ENCODE measurements around the gene NRBP1. TPM values are rescaled to one million over a fixed set of nuclear protein-coding genes. Genes with fewer than 3 reads are reported as not detected.

Gene NRBP1
- total RNA-seq, 2 donors from 2014 or later, result 141 to 153 TPM

GRCh38 chr2:27489498-27490397, 61.3 kb downstream of the NRBP1 start, which contains the start of gene IFT172:
Gene IFT172 (minus strand): TSS chr2:27489743. CDS start chr2:27489653, 90 bp downstream.
- Histone ChIP-seq H3K4me3 (ENCODE audit: low read length) (peak within 1 kb of the TSS; percentile 86), H3K9me3 (ENCODE audit: control insufficient read depth, low read length) (no peaks in the 10 kb centered on the region), H3K27me3 (ENCODE audit: control insufficient read depth, insufficient read depth, low read length, poor library complexity, severe bottlenecking) (peaks cover 15% of the 10 kb centered on the region), H3K9ac (ENCODE audit: extremely low read depth, low read length, poor library complexity, severe bottlenecking) (peak within 1 kb of the TSS; percentile 85), H3K4me1 (ENCODE audit: control insufficient read depth, insufficient read depth, low read length) (peaks cover 3% of the 10 kb centered on the region), H3K36me3 (ENCODE audit: control insufficient read depth, insufficient read depth, low read length) (no peaks in the 10 kb centered on the region), H3K27ac (ENCODE audit: low read depth, low read length) (peak within 1 kb of the TSS; percentile 2)
- peak within 1 kb of the TSS; percentile 94 for H3K27ac Mint-ChIP-seq
- TF ChIP-seq CTCF (conservative IDR thresholded peaks at IDR 0.05), result no peak
- H3K4me1 Mint-ChIP-seq, result peaks cover 5% of the 10 kb centered on the region
- peak; percentile 99 for DNase-seq
- WGBS, 2 experiments (ENCODE audit: insufficient coverage in 1 of 2, insufficient read length in 1 of 2), result 7 to 11% methylated on average over 31 to 43 of the region's 43 CpGs
- H3K36me3 Mint-ChIP-seq (ENCODE audit: low read depth), result peaks cover 9% of the 10 kb centered on the region
- H3K27me3 Mint-ChIP-seq (ENCODE audit: insufficient read depth), result peaks cover 13% of the 10 kb centered on the region
- no peaks in the 10 kb centered on the region for H3K9me3 Mint-ChIP-seq
- peak within 1 kb of the TSS; percentile 82 for H3K4me3 Mint-ChIP-seq

Other genes with a start within 250 kb of the NRBP1 start
- 100 to 1,000 TPM; 101 to 140 TPM for gene ATRAID, start 216.6 kb upstream of the NRBP1 start, total RNA-seq
- 100 to 1,000 TPM; 115 to 125 TPM for gene SLC5A6, start 216.4 kb upstream of the NRBP1 start, total RNA-seq
- gene CAD, start 211.3 kb upstream of the NRBP1 start, total RNA-seq, result 100 to 1,000 TPM; 120 to 127 TPM
- gene SLC30A3, start 165.6 kb upstream of the NRBP1 start, total RNA-seq, result 1 to 10 TPM; 1.5 to 2.8 TPM
- gene DNAJC5G, start 153.2 kb upstream of the NRBP1 start, total RNA-seq, result under 1 TPM in 1 of 2 donors, not detected in 1; 0.49 TPM
- 1 to 10 TPM in 1 of 2 donors, under 1 TPM in 1; 0.86 to 2.2 TPM for gene TRIM54, start 146.2 kb upstream of the NRBP1 start, total RNA-seq
- gene UCN, start 120.2 kb upstream of the NRBP1 start, total RNA-seq, result under 1 TPM; 0.59 to 0.75 TPM
- 10 to 100 TPM; 46.6 to 59.6 TPM for gene MPV17, start 105.5 kb upstream of the NRBP1 start, total RNA-seq
- gene GTF3C2, start 71.9 kb upstream of the NRBP1 start, total RNA-seq, result 100 to 1,000 TPM; 105 to 120 TPM
- gene EIF2B4, start 58.3 kb upstream of the NRBP1 start, total RNA-seq, result 10 to 100 TPM; 56.7 to 58.6 TPM
- gene SNX17, start 58.0 kb upstream of the NRBP1 start, total RNA-seq, result 10 to 100 TPM; 81.2 to 92.6 TPM
- gene ZNF513, start 47.9 kb upstream of the NRBP1 start, total RNA-seq, result 10 to 100 TPM; 30.7 to 32.5 TPM
- 100 to 1,000 TPM; 124 to 125 TPM for gene PPM1G, start 19.0 kb upstream of the NRBP1 start, total RNA-seq
- 10 to 100 TPM; 27.0 to 29.7 TPM for gene KRTCAP3, start 13.8 kb downstream of the NRBP1 start, total RNA-seq
- 10 to 100 TPM; 30.1 to 31.3 TPM for gene IFT172, start 61.1 kb downstream of the NRBP1 start, total RNA-seq
- 10 to 100 TPM; 11.6 to 14.6 TPM for gene FNDC4, start 66.6 kb downstream of the NRBP1 start, total RNA-seq
- 1 to 10 TPM; 1.6 to 1.8 TPM for gene GCKR, start 68.2 kb downstream of the NRBP1 start, total RNA-seq
- gene ZNF512, start 154.4 kb downstream of the NRBP1 start, total RNA-seq, result 10 to 100 TPM; 29.3 to 36.7 TPM
- 1 to 10 TPM; 4.6 to 5.3 TPM for gene CCDC121, start 200.4 kb downstream of the NRBP1 start, total RNA-seq
- 10 to 100 TPM; 49.6 to 51.5 TPM for gene GPN1, start 200.4 kb downstream of the NRBP1 start, total RNA-seq
- gene SUPT7L, start 235.0 kb downstream of the NRBP1 start, total RNA-seq, result 10 to 100 TPM; 43.3 to 43.9 TPM
- 10 to 100 TPM; 24.7 to 24.9 TPM for gene SLC4A1AP, start 235.3 kb downstream of the NRBP1 start, total RNA-seq